Urinary bladder (tissue), 4 donors: Measurements from ENCODE around the gene HAPLN3. TPM values are rescaled to one million over a fixed set of nuclear protein-coding genes. Genes with fewer than 3 reads are reported as not detected.

Experiments used
- DNase-seq: peaks from one replicate; pipeline ENCODE4 v3.0.0-alpha.2; 2015; ENCODE audit errors: extremely low spot score
- H3K27ac ChIP-seq: one replicate; pipeline ENCODE4 v1.5.1; 2013; ENCODE audit warnings: low read depth, mild to moderate bottlenecking, moderate library complexity
- H3K36me3 ChIP-seq: one replicate; pipeline ENCODE4 v1.6.1; 2013; ENCODE audit warnings: mild to moderate bottlenecking, moderate library complexity; ENCODE audit not compliant: insufficient read depth
- H3K4me1 ChIP-seq: one replicate; pipeline ENCODE4 v1.6.1; 2013; ENCODE audit warnings: mild to moderate bottlenecking, moderate library complexity; ENCODE audit not compliant: insufficient read depth
- H3K4me3 ChIP-seq: one replicate; pipeline ENCODE4 v1.5.1; 2013; ENCODE audit warnings: low read depth, low read length
- WGBS: extraction: QIAGEN DNeasy Blood & Tissue Kit; methylation state at CpG from one replicate; pipeline ENCODE4 v1.1.7; 2013; 5-methylcytosine and 5-hydroxymethylcytosine counted together
- polyA plus RNA-seq: library from polyadenylated mRNA; stranded (reverse); fragments of 200-250 nt; gene quantifications from one replicate; pipeline ENCODE4 v1.2.3, GENCODE V29; 2013
- total RNA-seq: library from RNA; depleted of rRNA; stranded (reverse); fragments of >200 nt; gene quantifications from one replicate; pipeline ENCODE4 v1.2.3, GENCODE V29; 2014
- donor health status: healthy with polysubstance abuse.
- donor health status: healthy.

HAPLN3 gene
- total and polyA plus RNA-seq, 2 donors: 6.6 to 9.2 TPM

DNA sequence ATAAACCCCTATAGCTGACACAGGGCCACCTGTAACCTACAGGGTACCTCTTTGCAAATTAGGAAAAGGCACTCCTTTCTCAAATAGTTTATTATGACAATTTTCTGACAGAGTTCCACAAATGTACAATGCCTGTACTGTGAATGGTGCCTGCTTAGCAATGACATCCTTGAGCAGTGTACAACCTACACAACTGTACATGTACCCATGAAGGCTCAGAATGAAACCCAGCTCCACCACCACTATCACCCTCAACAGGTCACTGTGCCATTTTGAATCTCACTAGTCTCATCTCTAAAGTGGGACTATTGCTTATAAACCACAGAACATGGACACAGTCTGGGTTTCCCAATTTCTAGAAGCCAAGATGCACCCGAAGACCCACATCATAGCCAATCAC lies 10.8 kb upstream of the HAPLN3 start:
- H3K4me1 ChIP-seq: no peaks in the 10 kb centered on the region
- no peak for DNase-seq
- H3K27ac ChIP-seq: no peak overlapping the region
- no peaks in the 10 kb centered on the region for H3K36me3 ChIP-seq
- no peak overlapping the region for H3K4me3 ChIP-seq
- 98% methylated on average over 1 of the region's 1 CpG for WGBS

DNA sequence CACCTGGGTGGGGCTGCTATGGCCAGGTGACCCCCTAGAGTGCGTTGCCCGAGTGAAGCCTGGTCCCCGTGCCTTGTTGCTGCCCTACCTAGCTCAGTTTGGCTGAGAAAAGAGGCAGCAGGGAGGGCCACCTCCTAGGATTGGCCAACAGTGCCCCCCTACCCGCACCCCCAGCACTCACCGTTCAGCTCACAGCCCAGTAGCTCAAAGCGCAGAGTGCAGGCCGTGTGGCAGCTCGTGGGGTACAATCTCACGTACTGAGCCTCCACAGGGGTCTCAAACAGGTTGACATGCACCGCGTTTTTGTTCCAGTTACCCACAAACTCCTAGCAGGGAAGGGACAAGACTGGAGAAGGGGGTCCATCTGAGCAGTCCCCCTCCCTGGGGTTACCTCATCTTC lies 10.2 kb upstream of the HAPLN3 start:
- H3K4me1 ChIP-seq: no peaks in the 10 kb centered on the region
- no peak overlapping the region for H3K4me3 ChIP-seq
- H3K27ac ChIP-seq: no peak overlapping the region
- WGBS: 90% methylated on average over 11 of the region's 11 CpGs
- no peak for DNase-seq
- no peaks in the 10 kb centered on the region for H3K36me3 ChIP-seq

DNA sequence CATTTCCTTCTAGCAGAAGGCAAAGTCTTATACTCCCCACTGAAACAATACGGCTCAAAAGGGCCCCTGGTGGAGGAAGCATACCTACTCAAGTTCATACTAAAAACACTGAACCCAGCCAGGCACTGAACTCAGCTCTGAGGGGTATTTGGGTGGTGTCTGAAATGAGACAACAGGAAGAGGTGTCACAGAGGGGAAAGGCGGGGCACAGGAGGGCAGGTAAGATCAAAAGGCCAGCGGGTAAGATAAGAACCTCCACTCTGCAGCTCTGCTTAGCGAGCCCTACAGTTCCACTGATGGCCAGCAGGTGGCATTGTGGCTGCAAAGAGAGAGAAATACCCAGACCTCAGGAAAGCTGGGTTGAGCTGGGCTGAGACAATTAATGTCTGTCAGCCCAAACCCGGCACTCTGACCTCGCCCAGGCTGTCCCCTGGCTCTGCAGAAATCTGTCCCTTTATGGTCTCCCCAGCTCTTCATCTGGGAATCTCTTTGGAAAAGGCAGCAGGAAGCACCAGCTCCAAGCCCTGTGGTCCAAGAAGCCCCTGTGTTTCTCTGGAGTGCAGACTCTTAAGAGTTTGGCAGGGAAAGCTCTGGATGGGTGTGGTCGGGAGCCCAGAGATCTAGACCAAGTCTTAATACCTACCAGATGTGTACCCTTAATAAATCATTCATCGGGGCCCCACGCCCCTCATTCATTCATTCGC lies 9.4 kb upstream of the HAPLN3 start:
- DNase-seq: no peak
- no peaks in the 10 kb centered on the region for H3K4me1 ChIP-seq
- H3K27ac ChIP-seq: no peak overlapping the region
- no peak overlapping the region for H3K4me3 ChIP-seq
- no peaks in the 10 kb centered on the region for H3K36me3 ChIP-seq
- WGBS: 22% methylated on average over 10 of the region's 10 CpGs

DNA sequence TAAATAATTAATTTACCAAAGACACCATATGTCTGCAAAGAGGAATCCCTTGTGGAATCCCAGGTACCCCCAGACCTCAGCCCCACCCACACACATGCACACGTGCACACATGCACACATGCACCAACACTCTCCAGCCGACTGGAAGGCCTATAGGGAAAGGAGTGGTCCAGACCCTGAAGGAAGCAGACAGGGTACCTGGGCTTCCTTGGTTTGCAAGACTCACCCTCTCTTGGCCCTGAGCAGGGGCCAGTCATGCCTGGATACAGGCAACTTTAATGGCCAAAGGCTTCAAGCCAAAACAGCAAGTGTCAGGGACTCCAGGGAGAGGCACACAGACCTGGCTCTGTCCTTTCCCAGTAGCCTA lies 8.9 kb upstream of the HAPLN3 start:
- no peak for DNase-seq
- 89% methylated on average over 2 of the region's 2 CpGs for WGBS
- no peak overlapping the region for H3K4me3 ChIP-seq
- H3K36me3 ChIP-seq: no peaks in the 10 kb centered on the region
- no peaks in the 10 kb centered on the region for H3K4me1 ChIP-seq
- H3K27ac ChIP-seq: no peak overlapping the region

DNA sequence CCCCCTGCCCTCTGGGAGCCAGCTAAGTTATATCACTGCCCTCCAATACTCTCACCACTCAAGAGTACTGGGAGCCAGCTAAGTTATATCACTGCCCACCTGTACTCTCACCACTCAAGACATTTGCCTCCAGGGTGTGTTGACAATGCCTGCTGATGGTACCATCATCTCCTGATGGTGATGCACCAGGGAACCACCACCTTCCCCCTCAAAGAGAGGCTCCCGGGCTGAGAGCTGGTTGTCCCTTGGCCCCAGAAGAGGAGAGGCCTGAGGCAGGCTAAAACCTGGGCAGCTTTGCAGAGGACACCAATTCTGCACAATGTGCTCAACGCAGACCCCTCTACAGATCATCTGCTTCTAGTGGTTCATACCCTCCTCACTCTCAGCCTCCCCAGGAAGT lies 7.5 kb upstream of the HAPLN3 start:
- Histone ChIP-seq H3K27ac (no peak overlapping the region), H3K4me3 (no peak overlapping the region), H3K36me3 (no peaks in the 10 kb centered on the region), H3K4me1 (no peaks in the 10 kb centered on the region)
- no peak for DNase-seq
- WGBS: 71% methylated on average over 2 of the region's 2 CpGs

DNA sequence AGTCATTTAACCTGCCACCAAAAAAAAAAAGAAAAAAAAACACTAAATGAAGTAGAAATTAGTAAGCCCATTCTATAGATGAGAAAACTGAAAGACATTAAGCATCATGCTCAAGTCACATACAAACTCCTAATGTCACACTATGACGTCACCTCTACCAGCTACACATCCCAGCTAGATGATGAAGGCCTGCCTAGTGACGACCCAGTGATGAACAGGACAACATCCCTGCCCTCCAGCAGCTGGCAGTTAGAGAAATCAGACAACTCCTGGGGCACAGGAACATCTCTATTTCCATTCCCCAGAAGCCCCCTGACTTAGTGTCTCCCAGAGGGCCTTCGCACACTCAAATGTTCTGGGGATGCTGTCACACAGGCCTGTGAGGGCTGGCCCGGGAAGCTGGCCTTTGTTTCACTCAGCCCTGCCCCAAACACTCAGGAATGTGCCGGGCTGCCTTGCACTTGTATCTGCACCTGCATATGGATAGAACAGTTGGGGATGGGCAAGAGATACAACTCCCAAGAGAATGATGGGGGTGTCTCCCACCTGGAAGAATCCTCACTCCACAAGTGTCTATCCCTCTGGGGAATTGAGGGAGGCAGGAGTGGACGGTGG lies 7.0 kb upstream of the HAPLN3 start:
- no peak for DNase-seq

DNA sequence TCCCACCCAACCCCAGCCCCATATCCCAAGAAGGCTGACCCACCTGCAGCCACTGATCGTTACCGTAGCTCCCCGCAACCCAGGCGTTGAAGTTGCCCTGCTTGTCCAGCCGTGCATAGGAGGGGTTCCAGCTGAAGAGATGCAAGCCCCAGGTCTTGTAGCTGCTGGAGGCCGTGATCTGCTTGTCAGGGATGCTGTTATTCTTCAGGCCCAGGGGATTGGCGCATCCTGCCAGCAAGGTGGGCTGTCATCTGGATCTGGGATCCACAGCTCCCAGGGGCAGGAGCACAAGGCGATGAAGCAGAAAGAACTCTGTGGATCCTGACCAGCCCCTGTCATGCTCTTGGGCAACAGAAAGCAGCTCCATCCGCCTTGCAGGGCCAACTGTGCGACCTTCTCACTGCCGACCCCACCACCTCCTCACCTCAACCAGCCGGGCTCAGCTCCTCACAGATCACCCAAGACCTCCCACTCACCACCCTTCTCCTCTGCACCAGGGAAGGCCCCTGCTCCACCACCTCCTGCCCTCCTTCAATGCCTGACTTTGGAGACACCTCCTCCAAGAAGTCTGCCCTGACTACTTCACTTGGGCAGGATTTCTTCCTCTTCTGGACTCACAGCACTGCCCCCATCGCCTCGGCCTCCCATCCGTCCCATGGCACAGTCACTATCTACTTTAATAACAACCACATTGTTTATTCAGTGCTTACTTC lies 6.3 kb upstream of the HAPLN3 start:
- 93% methylated on average over 15 of the region's 15 CpGs for WGBS
- no peak overlapping the region for H3K4me3 ChIP-seq
- no peaks in the 10 kb centered on the region for H3K36me3 ChIP-seq
- DNase-seq: no peak
- no peak overlapping the region for H3K27ac ChIP-seq
- H3K4me1 ChIP-seq: peaks cover 3% of the 10 kb centered on the region

More for the DNA sequence above, 7.0 kb upstream of the HAPLN3 start:
- Histone ChIP-seq H3K27ac (no peak overlapping the region), H3K36me3 (no peaks in the 10 kb centered on the region), H3K4me1 (peaks cover 2% of the 10 kb centered on the region), H3K4me3 (no peak overlapping the region)
- WGBS: 90% methylated on average over 6 of the region's 6 CpGs

DNA sequence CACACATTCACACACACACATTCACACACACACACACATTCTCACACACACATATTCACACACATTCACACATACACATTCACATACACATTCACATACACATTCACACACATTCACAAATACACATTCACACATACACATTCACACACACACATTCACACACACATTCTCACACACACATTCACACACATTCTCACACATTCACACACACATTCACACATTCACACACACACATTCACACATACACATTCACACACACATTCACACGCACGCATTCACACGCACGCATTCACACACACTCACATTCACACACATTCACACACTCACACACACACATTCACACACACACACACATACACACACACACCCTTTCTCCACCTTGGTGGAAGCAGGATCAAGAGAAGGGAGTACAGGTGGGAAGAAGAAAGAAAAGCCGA lies 5.7 kb upstream of the HAPLN3 start:
- peaks cover 3% of the 10 kb centered on the region for H3K4me1 ChIP-seq
- WGBS: 92% methylated on average over 5 of the region's 5 CpGs
- no peaks in the 10 kb centered on the region for H3K36me3 ChIP-seq
- no peak overlapping the region for H3K4me3 ChIP-seq
- DNase-seq: no peak
- H3K27ac ChIP-seq: no peak overlapping the region

DNA sequence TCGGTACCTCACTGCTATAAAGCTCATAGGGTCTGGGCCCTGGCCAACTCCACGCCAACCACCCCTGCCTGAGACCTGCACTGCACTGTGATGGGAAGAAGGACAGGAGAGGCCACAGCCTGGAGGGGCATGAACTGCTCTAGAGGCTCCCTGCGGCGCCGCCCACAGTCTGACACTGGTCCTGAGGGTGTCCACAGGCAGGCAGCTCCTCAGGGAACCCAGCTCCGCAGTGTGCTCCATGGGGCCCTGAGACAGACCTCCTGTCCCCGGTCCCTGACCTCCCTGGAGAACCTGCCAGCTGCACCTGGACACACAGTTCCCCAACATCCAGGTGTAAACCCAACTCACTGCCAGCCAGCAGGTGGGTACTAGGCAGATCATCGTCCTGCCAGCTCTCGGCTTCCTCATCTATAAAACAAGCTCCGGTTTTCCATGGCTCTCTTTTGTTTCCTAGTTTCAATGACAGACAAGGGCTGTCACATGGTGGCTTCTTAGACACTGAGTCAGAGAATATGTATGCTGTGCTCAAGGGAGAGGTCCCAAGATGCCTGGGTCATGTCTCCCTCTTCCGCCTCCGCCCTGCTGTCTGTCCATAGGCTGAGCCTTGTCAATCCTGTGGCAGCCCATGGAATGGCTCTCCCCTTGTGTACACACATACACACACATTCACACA lies 5.1 kb upstream of the HAPLN3 start:
- Histone ChIP-seq H3K27ac (no peak overlapping the region), H3K36me3 (no peaks in the 10 kb centered on the region), H3K4me3 (no peak overlapping the region), H3K4me1 (peaks cover 3% of the 10 kb centered on the region)
- DNase-seq: no peak
- 90% methylated on average over 12 of the region's 12 CpGs for WGBS

DNA sequence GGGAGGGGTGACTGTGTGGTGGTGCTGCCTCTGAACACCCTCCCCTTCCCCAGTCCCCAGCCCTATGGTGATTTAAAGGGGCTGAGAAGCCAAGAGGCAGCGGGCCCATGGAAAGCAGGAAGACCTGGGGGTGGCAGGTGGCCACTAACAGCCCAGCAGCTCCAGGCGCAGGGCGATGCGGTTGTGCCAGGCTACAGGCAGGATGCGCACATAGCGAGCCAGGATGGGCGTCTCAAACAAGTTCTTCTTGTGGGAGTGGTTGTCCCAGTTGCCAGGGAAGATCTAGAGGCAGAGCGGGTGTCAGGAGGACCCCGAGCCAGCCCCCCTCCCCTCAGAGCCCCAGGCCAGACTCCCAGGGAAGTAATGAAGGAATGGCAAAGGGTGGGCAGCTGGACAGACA lies 3.9 kb upstream of the HAPLN3 start:
- WGBS: 94% methylated on average over 9 of the region's 9 CpGs
- Histone ChIP-seq H3K4me1 (peaks cover 3% of the 10 kb centered on the region), H3K4me3 (no peak overlapping the region), H3K27ac (no peak overlapping the region), H3K36me3 (no peaks in the 10 kb centered on the region)
- no peak for DNase-seq

DNA sequence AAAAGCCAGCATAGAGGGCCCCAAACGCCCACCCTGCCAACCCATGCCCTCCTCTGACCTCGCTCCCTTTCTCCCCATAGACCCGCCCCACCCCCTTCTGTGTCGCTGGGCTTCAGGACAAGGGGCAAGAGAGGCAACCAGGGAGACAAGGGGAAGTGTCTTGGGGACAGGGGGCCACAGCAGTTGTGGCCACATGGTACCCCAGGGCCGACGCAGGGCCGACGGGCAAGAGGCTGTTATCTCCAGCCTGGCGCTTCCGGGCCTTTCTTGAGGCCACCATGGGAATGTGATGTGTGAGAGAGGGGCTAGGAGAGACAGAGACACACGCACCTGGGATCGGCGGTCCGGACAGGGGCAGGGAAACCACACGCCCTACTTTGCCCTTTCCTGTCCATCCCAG lies 3.4 kb upstream of the HAPLN3 start:
- DNase-seq: no peak
- Histone ChIP-seq H3K36me3 (no peaks in the 10 kb centered on the region), H3K27ac (no peak overlapping the region), H3K4me3 (no peak overlapping the region), H3K4me1 (peaks cover 3% of the 10 kb centered on the region)
- WGBS: 93% methylated on average over 15 of the region's 15 CpGs

DNA sequence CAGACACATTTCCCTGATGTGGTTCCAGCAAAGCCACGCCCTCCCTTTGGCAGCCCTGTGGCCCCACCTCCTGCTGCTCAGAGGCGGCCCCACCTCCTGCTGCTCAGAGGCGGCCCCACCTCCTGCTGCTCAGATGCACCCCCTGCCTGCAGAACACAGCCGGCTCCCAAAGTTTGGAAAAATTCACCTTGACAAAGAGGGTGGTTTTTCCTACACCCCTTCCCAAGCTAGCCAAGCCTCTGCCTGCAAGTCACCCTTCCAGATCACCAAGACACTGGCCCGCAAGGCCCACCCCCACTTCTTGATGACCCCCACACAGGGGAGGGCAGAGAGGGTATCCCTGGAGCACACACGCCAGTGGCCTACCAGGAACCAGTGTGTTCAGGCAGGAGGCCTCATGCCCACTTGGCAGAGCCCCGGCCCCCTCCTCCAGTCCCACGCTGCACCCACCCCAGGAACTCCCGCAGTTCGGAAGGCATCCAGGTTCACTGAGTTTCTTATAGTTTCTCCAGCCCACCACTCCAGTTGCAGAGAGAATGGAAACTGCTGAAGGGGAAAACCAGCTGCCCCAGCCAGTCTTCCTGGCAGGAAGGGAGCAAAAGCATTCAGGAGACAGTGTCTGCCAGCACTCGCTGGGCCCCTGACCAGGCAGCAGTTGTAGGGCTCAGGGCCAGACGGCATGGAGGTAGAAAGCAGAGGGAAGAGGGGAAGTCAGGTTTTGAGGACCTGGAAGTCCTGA lies 2.3 kb upstream of the HAPLN3 start:
- Histone ChIP-seq H3K27ac (no peak overlapping the region), H3K4me3 (no peak overlapping the region), H3K36me3 (no peaks in the 10 kb centered on the region), H3K4me1 (peaks cover 3% of the 10 kb centered on the region)
- 39% methylated on average over 12 of the region's 12 CpGs for WGBS
- no peak for DNase-seq

DNA sequence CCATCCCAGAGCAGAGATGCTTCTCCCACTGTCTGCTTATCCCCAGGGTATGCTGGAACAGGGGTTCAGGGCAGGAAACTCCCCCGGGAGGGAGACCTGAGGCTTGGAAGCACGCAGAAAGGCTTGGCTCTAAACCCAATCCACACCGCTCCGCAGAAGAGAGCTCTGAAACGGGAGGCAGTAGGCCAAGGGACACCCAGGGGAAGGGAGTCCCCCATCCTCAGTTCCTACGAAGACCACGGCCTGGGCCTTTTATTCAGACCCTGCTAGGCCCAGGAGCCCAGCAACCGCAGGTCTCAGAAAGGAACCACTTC lies 1.8 kb upstream of the HAPLN3 start:
- Histone ChIP-seq H3K4me1 (peaks cover 3% of the 10 kb centered on the region), H3K4me3 (no peak overlapping the region), H3K27ac (no peak overlapping the region), H3K36me3 (no peaks in the 10 kb centered on the region)
- 18% methylated on average over 8 of the region's 8 CpGs for WGBS
- no peak for DNase-seq
